Caco-2 (cell line): Measurements from ENCODE around the gene IMMP2L. TPM values are rescaled to one million over a fixed set of nuclear protein-coding genes. Genes with fewer than 3 reads are reported as not detected.

ENCODE experiments used
- BruUV-seq: library from RNA; stranded (reverse); fragments of 400-500 nt; replicated peaks from 2 replicates; lab custom pipeline; 2021; lab: Mats Ljungman, UMichigan
- CTCF ChIA-PET: fragments of 300-600 bp; sonication (Branson Sonifier 250); formaldehyde crosslinking; loops from one replicate; lab custom pipeline; 2022; ENCODE audit warnings: antibody characterized with exemption; lab: Charles Lee
- POLR2A ChIA-PET: fragments of 300-600 bp; sonication (Branson Sonifier 250); formaldehyde crosslinking; loops from one replicate; lab custom pipeline; 2022; ENCODE audit warnings: antibody characterized with exemption; lab: Charles Lee
- DNase-seq, 2 experiments: peaks; one replicate each; pipeline versions ENCODE4 v3.0.0 to v3.0.0-alpha.2; 2020 to 2022
- H3K27me3 ChIP-seq: replicated peaks from 2 replicates; pipeline ENCODE4 v1.6.0; 2011; ENCODE audit warnings: low read length; ENCODE audit not compliant: control insufficient read depth, insufficient read depth
- H3K36me3 ChIP-seq: 2 replicates; pipeline ENCODE4 v1.5.1; 2011; ENCODE audit warnings: low read length; ENCODE audit not compliant: control insufficient read depth, insufficient read depth
- H3K4me1 ChIP-seq: fragments of 250-450 bp; sonication (Bioruptor Pico); 2 replicates; pipeline ENCODE4 v1.5.1; 2020; ENCODE audit warnings: mild to moderate bottlenecking
- H3K4me3 ChIP-seq: 2 replicates; pipeline ENCODE4 v1.5.1; 2011; ENCODE audit warnings: low read depth, mild to moderate bottlenecking, control low read depth, low read length
- H3K9me3 ChIP-seq: fragments of 250-450 bp; sonication (Bioruptor Pico); 2 replicates; pipeline ENCODE4 v1.5.1; 2020; ENCODE audit warnings: mild to moderate bottlenecking, moderate library complexity
- H3K27ac Mint-ChIP-seq: one replicate; pipeline ENCODE4 v1.8.0; 2022; ENCODE audit warnings: mixed read lengths; ENCODE audit not compliant: unreplicated experiment
- H3K27me3 Mint-ChIP-seq: one replicate; pipeline ENCODE4 v1.8.0; 2022; ENCODE audit warnings: mixed read lengths; ENCODE audit not compliant: insufficient read depth, unreplicated experiment
- H3K36me3 Mint-ChIP-seq: one replicate; pipeline ENCODE4 v1.8.0; 2022; ENCODE audit warnings: mild to moderate bottlenecking, mixed read lengths; ENCODE audit not compliant: insufficient read depth, unreplicated experiment
- H3K4me1 Mint-ChIP-seq: one replicate; pipeline ENCODE4 v1.8.0; 2022; ENCODE audit warnings: low read depth, mixed read lengths; ENCODE audit not compliant: unreplicated experiment
- H3K4me3 Mint-ChIP-seq: one replicate; pipeline ENCODE4 v1.8.0; 2022; ENCODE audit warnings: mild to moderate bottlenecking, moderate library complexity, mixed read lengths; ENCODE audit not compliant: unreplicated experiment
- H3K9me3 Mint-ChIP-seq: one replicate; pipeline ENCODE4 v1.8.0; 2022; ENCODE audit warnings: mixed read lengths; ENCODE audit not compliant: unreplicated experiment
- intact Hi-C: fragments of 100-400 bp; cut with micrococcal nuclease; formaldehyde crosslinking; loops from one replicate; pipeline ENCODE4 v1.10.0; 2022; ENCODE audit not compliant: unreplicated experiment
- total RNA-seq: library from RNA; stranded (reverse); gene quantifications from 2 replicates; pipeline ENCODE4 v1.2.3, GENCODE V29; 2022
- TF ChIP-seq, protein P1 (sequence below), 2 experiments: fragments of 200-600 bp in 1 of 2; IDR thresholded peaks; 1 replicate in 1 of 2; 2 replicates in 1 of 2; pipeline versions ENCODE4 v1.5.1 to v1.8.0; 2011 to 2022; ENCODE audit warnings: antibody characterized with exemption in 1 of 2, control low read depth in 1 of 2, inconsistent platforms in 1 of 2, low read depth in 1 of 2, low read length in 1 of 2, mild to moderate bottlenecking in 1 of 2, moderate library complexity in 1 of 2; ENCODE audit not compliant: insufficient read depth in 1 of 2, severe bottlenecking in 1 of 2, unreplicated experiment in 1 of 2

The IMMP2L gene
- total RNA-seq, 1 experiment from 2014 or later: 9.5 TPM

DNA sequence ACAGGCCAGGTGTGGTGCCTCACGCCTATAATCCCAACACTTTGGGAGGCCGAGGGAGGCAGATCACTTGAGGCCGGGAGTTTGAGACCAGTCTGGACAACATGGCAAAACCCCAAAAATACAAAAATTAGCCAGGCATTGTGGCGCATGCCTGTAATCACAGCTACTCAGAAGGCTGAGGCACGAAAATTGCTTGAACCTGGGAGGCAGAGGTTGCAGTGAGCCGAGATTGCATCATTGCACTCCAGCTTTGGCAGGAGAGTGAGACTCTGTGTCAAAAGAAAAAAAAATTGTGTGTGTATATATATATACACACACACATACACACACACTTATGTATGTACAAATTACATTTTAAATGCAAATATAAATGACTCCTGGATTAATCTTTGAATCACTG is 548.2 kb downstream of the IMMP2L start:
- Histone ChIP-seq H3K4me3 (no peak overlapping the region), H3K36me3 (no peaks in the 10 kb centered on the region), H3K4me1 (no peaks in the 10 kb centered on the region), H3K9me3 (no peaks in the 10 kb centered on the region), H3K27me3 (no peaks in the 10 kb centered on the region)
- no peak overlapping the region for H3K27ac Mint-ChIP-seq
- H3K36me3 Mint-ChIP-seq: no peaks in the 10 kb centered on the region
- intact Hi-C loops: no loop called here
- TF ChIP-seq, protein P1, sequence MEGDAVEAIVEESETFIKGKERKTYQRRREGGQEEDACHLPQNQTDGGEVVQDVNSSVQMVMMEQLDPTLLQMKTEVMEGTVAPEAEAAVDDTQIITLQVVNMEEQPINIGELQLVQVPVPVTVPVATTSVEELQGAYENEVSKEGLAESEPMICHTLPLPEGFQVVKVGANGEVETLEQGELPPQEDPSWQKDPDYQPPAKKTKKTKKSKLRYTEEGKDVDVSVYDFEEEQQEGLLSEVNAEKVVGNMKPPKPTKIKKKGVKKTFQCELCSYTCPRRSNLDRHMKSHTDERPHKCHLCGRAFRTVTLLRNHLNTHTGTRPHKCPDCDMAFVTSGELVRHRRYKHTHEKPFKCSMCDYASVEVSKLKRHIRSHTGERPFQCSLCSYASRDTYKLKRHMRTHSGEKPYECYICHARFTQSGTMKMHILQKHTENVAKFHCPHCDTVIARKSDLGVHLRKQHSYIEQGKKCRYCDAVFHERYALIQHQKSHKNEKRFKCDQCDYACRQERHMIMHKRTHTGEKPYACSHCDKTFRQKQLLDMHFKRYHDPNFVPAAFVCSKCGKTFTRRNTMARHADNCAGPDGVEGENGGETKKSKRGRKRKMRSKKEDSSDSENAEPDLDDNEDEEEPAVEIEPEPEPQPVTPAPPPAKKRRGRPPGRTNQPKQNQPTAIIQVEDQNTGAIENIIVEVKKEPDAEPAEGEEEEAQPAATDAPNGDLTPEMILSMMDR (IDR thresholded peaks at IDR 0.05; ENCODE audit: insufficient read depth in 1 of 2, low read depth in 1 of 2, low read length in 1 of 2, severe bottlenecking in 1 of 2, unreplicated experiment in 1 of 2): no peak
- DNase-seq: no peak
- ChIA-PET POLR2A (no interaction called here), CTCF (no interaction called here)
- no peaks in the 10 kb centered on the region for H3K27me3 Mint-ChIP-seq
- no peaks in the 10 kb centered on the region for H3K9me3 Mint-ChIP-seq
- no peak overlapping the region for H3K4me3 Mint-ChIP-seq
- no peaks in the 10 kb centered on the region for H3K4me1 Mint-ChIP-seq
- BruUV-seq: no TSS peak

DNA sequence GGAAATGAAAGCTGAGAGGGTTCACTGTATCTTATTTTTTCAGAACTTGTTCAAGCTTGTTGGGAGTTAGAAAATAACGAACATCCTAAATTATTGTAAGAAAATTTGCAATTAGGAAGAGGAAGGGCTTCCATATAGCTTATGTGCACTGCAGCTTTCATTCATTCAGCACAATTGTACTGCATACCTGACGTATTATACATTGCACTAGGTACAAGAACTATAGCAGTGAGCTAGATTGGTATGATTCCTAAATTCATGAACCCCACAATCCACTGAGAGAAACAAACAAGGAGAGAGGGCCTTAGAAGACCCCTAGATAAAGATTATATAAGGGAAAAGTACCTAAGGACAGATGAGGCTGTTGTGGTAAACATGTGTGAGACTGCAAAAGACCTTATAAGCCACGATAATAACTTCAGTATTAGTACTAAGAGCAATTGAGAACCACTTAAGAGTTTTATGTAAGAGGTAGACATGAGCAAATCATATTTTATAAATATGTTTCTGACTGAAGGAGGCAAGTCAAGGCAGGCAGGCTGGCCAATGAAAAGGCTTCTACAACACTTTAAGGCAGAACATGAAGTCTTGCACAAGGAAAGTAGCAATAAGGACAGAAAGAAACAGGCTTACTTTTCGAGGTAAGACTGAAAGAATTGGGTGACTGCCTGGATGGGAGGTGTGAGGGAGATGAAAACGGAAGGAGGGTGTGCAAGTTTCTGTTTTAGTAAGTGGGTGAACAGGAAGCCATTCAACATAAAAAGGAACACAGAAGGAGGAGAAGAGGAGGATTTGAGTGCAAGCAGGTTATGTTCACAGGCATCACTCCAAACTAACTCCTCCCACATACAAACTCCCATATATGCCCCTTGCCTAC is 549.3 kb downstream of the IMMP2L start:
- Histone ChIP-seq H3K4me3 (no peak overlapping the region), H3K9me3 (no peaks in the 10 kb centered on the region), H3K4me1 (no peaks in the 10 kb centered on the region), H3K27me3 (no peaks in the 10 kb centered on the region), H3K36me3 (no peaks in the 10 kb centered on the region)
- intact Hi-C loops: no loop called here
- TF ChIP-seq, protein P1 (IDR thresholded peaks at IDR 0.05; ENCODE audit: insufficient read depth in 1 of 2, low read depth in 1 of 2, low read length in 1 of 2, severe bottlenecking in 1 of 2, unreplicated experiment in 1 of 2): no peak
- no peak overlapping the region for H3K27ac Mint-ChIP-seq
- CTCF ChIA-PET: no interaction called here
- no peaks in the 10 kb centered on the region for H3K4me1 Mint-ChIP-seq
- no peaks in the 10 kb centered on the region for H3K9me3 Mint-ChIP-seq
- H3K36me3 Mint-ChIP-seq: no peaks in the 10 kb centered on the region
- POLR2A ChIA-PET: no interaction called here
- DNase-seq: no peak
- H3K27me3 Mint-ChIP-seq: no peaks in the 10 kb centered on the region
- BruUV-seq: no TSS peak
- no peak overlapping the region for H3K4me3 Mint-ChIP-seq

DNA sequence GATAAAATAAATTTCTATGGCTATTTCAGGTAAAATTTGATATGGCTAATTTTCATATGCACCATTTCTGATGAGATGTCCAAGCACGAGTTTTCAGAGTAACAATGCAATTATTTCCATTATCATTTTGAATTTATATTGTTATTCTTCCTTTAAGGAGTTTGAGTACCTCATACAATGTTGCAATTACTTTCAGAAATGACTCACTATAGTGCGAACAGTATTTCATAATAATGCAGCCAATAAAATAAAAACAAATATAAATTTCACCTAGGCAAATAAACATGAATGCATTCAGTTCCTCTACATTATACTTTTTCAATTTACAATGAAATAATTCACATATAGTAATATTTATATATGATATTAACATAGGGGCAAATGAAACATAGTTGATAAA is 550.1 kb downstream of the IMMP2L start:
- intact Hi-C loops: no loop called here
- Mint-ChIP-seq H3K4me3 (no peak overlapping the region), H3K27me3 (no peaks in the 10 kb centered on the region), H3K9me3 (no peaks in the 10 kb centered on the region), H3K36me3 (no peaks in the 10 kb centered on the region), H3K4me1 (no peaks in the 10 kb centered on the region), H3K27ac (no peak overlapping the region)
- no peak overlapping the region for H3K4me3 ChIP-seq
- no peaks in the 10 kb centered on the region for H3K4me1 ChIP-seq
- no TSS peak for BruUV-seq
- H3K27me3 ChIP-seq: no peaks in the 10 kb centered on the region
- CTCF ChIA-PET: no interaction called here
- POLR2A ChIA-PET: no interaction called here
- H3K9me3 ChIP-seq: no peaks in the 10 kb centered on the region
- no peak for DNase-seq
- no peaks in the 10 kb centered on the region for H3K36me3 ChIP-seq
- TF ChIP-seq, protein P1 (IDR thresholded peaks at IDR 0.05; ENCODE audit: insufficient read depth in 1 of 2, low read depth in 1 of 2, low read length in 1 of 2, severe bottlenecking in 1 of 2, unreplicated experiment in 1 of 2): no peak
